Ureter (tissue), 1 donor: Measurements from ENCODE around the gene CD1E. TPM values are rescaled to one million over a fixed set of nuclear protein-coding genes. Genes with fewer than 3 reads are reported as not detected.
"Not testable (repeated sequence)": the region's sequence is repeated elsewhere in the genome, so short reads cannot be mapped to it uniquely, and the experiment has no call there.

Experiments
- DNase-seq: peaks from one replicate; pipeline ENCODE4 v3.0.0-alpha.2; 2020; ENCODE audit warnings: low spot score
- total RNA-seq: library from RNA; stranded (reverse); gene quantifications from one replicate; pipeline ENCODE4 v1.2.4, GENCODE V29; 2023
- donor health status: DM: yes; HTN: yes; CAD: no.

The CD1E gene
- 0.52 TPM for total RNA-seq

DNA sequence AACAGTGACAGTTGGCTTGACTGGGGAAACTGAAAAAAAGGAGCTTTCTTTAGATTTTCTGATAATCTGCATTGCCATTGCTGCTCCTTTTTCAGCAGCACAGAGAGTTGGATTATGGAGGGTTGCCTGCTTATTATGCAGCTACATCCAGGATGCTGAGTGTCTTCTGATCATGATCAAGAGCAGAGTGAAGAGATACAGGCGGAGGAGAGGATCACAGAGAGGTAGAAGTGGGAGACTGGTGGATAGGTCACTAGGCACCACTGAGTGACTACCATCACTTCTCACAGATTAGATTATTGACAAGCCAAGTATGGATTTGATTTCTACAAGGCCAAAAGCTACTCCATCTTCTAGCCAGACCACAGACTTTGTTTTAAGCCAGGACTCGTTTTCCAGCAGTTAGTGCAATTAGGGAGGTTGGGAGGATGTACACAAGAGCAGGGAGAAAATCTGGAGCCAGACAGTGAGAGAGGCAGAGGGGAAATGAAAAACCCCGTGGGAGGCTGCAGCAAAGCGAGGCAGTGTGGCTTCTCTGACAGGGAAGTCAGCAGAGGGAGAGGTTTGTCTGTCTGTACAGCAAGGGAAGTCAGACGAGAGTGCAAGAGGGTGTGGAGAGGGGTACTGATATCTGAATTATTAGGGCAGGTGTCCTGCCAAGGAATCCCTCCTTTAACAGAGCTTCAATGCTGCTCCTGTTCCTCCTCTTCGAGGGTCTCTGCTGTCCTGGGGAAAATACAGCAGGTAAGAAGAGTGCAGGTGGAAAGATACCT lies at the start of gene CD1E:
TSS of gene CD1E (plus strand) at position 592 of the 773 bp plus-strand sequence. CDS start at position 687, 95 bp downstream.
- no peak for DNase-seq

DNA sequence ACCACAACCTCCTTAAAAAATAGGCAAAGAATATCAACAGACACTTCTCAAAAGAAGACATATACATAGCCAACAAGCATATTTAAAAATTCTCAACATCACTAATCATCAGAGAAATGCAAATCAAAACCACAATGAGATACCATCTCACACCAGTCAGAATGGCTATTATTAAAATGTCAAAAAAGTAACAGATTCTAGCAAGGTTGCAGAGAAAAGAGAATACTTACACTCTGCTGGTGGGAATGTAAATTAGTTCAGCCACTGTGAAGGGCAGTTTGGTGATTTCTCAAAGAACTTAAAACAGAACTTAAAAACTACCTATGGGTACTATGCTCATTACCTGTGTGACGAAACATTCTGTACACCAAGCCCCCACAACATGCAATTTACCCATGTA lies 43.1 kb upstream of the CD1E start:
- no peak for DNase-seq

GRCh38 chr1:158311066-158311465 lies 42.6 kb upstream of the CD1E start:
- DNase-seq = no peak

DNA sequence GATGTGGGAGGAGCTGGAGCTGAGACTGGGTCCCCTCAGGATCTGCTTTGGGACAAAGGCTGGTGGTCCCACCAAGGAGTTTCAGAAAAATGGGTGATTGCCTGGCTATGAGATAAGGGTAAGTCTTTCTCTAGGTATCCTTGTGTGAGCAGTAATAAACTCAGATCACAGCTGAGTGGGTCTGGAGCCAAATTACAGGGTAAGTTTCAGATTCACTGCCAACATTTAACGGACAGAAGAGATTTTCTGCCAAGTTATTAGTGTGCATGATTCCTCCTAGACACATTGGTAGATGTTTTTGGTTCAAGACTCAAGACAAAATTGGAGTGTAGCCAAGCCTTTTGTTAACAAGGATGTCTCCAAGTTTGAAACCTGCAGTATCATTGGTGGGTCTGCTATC lies 29.8 kb upstream of the CD1E start:
- DNase-seq = no peak

DNA sequence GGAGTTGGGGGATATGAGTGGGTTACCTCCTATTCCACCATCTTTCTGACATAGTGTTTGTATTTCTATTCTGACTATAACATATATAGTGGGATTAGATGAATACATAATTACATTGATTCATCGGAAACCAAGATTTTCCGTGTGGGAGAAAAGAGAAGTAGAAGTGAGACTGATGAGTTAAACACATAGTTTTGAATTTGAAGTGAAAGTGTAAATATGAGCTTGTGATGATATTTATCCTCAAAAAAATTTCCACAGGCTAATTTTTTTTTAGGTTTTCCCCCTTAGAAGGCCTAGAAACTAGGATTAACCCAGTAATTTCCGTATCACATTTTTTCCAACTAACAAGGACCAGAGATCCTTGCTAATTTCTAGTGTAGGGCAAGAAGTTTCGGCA lies 29.3 kb upstream of the CD1E start:
- DNase-seq = no peak

GRCh38 chr1:158327481-158327880 lies 26.2 kb upstream of the CD1E start:
- DNase-seq = no peak

GRCh38 chr1:158328426-158328825 lies 25.3 kb upstream of the CD1E start:
- no peak for DNase-seq

GRCh38 chr1:158329300-158329699 lies 24.4 kb upstream of the CD1E start:
- no peak for DNase-seq

- DNase-seq = no peak
These were observed 24.0 kb upstream of the CD1E start for GRCh38 chr1:158329733-158330132.

- DNase-seq = no peak
These were observed 23.1 kb upstream of the CD1E start for GRCh38 chr1:158330391-158331105.

- no peak for DNase-seq
These were observed 22.6 kb upstream of the CD1E start for GRCh38 chr1:158331106-158331425.

DNA sequence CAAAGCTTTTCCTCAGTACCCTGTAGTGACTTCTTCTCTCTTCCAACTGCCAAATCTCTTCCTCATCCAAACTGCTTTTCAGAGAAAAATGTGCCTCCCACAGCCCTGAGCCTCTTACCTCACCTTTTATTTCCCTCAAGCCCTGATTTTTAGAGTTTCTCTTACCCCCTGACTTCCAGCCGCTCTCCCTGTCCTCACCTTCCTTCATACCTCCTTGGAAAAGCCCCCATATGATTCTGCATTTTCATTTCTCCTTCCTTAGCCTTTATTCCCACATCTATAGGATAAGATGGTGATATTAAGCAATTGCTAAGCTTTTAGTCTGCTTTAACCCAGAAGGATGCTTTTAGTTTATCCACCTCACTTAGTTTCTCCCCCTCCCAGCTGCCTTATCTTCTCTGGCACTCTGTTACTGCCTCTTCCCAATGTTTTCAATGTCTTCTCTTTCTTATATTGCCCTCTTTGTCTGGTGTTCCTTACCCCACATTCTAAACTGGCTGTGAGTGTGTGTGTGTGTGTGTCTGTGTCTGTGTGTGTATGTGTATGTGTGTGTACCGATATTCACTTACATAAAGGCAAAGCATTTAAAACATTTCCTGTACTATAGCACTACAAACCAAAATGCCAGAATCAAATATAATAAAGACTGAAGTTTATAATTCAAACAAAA lies 22.1 kb upstream of the CD1E start, which contains the start of gene CD1B:
TSS of gene CD1B (minus strand) at position 51 of the 670 bp plus-strand sequence. CDS start 108 bp downstream, outside the sequence.
- no peak for DNase-seq

GRCh38 chr1:158333405-158334155 lies 20.1 kb upstream of the CD1E start:
- no peak for DNase-seq

DNA sequence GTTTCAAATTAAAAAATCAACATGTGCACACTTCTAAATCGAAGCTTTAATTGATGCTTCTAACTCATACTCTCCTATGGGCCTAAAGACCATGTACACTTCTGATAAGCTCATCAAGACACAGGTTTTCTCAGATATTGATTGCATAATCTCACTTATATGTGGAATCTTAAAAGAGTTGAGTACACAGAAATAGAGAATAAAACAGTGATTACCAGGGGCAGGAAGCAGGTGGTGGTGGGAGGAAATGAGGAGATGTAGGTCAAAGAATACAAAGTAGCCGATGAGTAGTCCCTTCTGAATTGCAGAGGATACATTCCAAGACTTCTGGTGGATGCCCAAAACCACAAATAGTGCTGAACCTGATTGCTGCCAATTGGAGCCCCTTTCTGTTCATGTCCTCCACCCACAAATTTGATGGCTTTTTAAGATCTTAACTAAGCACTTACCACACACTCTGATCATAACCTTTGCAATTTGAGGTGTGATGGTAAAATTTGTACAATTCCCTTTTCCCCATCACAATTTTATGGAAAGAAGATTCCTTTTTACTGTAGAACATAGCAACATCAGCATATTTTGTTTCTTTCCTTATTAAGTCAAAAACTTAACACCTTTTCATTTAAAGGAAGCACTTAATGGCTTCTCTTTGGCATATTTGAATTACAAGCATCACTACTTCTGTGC lies 19.0 kb upstream of the CD1E start:
- no peak for DNase-seq

DNA sequence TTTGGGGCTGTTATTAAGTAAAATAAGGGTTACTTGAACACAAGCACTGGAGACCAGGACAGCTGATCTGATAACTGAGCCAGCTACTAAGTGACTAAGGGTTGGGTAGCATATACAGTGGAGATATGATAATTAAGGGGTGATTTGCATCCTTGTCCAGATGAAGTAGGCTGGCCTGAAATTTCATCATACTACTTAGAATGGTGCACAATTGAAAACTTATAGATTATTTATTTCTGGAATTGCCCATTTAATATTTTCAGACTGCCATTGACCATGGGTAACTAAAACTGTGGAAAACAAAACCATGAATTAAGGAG lies 18.5 kb upstream of the CD1E start:
- DNase-seq = no peak

- DNase-seq = not testable (repeated sequence)
These were observed 17.3 kb upstream of the CD1E start for GRCh38 chr1:158336413-158336812.

GRCh38 chr1:158348946-158349345 lies 4.7 kb upstream of the CD1E start:
- DNase-seq = not testable (repeated sequence)

GRCh38 chr1:158354255-158354654 lies 561 bp downstream of the CD1E start:
- DNase-seq = no peak

- no peak for DNase-seq
These were observed 2.1 kb downstream of the CD1E start for GRCh38 chr1:158355773-158356285.

DNA sequence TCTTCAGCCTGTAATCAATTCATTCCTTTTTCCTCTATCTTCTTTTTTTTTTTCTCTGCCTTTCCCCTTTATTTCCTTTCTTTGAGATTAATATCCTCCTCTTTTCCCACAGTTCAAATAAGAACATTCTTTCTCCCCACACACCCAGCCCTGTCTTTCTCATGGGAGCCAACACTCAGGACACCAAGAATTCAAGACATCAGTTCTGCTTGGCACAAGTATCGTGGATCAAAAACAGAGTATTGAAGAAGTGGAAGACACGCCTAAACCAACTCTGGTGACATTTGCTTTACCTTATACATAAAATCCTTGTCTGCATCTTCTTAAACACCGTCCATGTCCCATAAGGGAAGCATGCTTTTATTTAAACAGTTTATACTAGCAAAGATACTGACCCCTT lies 2.9 kb downstream of the CD1E start:
- DNase-seq = no peak

DNA sequence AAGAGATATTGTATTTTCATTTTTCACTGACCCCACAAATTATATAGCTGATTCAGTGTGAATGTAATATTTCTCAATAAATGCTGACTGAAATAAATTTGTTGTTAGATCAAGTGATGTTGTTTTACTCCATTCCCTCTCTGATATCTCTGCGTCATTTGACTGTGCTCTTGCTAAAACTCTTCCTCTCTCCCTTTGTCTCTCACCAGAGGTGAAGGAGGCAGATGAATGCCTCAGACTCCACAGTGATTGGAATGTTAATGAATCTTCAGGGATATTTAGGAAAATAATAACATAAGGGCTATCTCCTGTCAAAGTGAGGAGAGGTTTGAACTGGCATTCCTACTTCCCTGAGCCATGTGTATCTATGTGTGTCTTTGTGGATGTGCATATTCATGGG lies 3.7 kb downstream of the CD1E start:
- no peak for DNase-seq
